Activated CD4-positive, alpha-beta T cell treated with anti-CD3 and anti-CD28 coated beads, Interleukin-2, amount 10 ng/mL, durations not matched to agents 7 days and 5 days (primary cell): ENCODE measurements around the gene USPL1. TPM values are rescaled to one million over a fixed set of nuclear protein-coding genes. Genes with fewer than 3 reads are reported as not detected.
"Not testable (repeated sequence)": the region's sequence is repeated elsewhere in the genome, so short reads cannot be mapped to it uniquely, and the experiment has no call there.

Experiments
- CTCF ChIA-PET: fragments of 350-600 bp; sonication (Branson Sonifier 250); formaldehyde crosslinking; loops from one replicate; lab custom pipeline; 2021; ENCODE audit warnings: antibody characterized with exemption; lab: Charles Lee
- POLR2A ChIA-PET: fragments of 350-600 bp; sonication (Branson Sonifier 250); formaldehyde crosslinking; loops from one replicate; lab custom pipeline; 2021; ENCODE audit warnings: antibody characterized with exemption; lab: Charles Lee
- DNase-seq: peaks from one replicate; pipeline ENCODE4 v3.0.0-alpha.2; 2020
- H3K27ac Mint-ChIP-seq: one replicate; pipeline ENCODE4 v1.8.0; 2021; ENCODE audit warnings: mild to moderate bottlenecking, moderate library complexity, mixed read lengths
- H3K27me3 Mint-ChIP-seq: one replicate; pipeline ENCODE4 v1.8.0; 2021; ENCODE audit warnings: mixed read lengths
- H3K36me3 Mint-ChIP-seq: one replicate; pipeline ENCODE4 v1.8.0; 2021; ENCODE audit warnings: low read depth, mixed read lengths
- H3K4me1 Mint-ChIP-seq: one replicate; pipeline ENCODE4 v1.8.0; 2021; ENCODE audit warnings: mixed read lengths
- H3K4me3 Mint-ChIP-seq: one replicate; pipeline ENCODE4 v1.8.0; 2021; ENCODE audit warnings: mild to moderate bottlenecking, moderate library complexity, mixed read lengths
- H3K9me3 Mint-ChIP-seq: one replicate; pipeline ENCODE4 v1.8.0; 2021; ENCODE audit warnings: mixed read lengths
- total RNA-seq, 2 experiments: library from RNA; stranded (reverse); gene quantifications; one replicate each; pipeline ENCODE4 v1.2.3, GENCODE V29; 2021

The USPL1 gene
- total RNA-seq, 2 experiments from 2014 or later = 18.8 to 19.7 TPM

- no peak overlapping the region for H3K27ac Mint-ChIP-seq
- POLR2A ChIA-PET = no interaction called here
Measured at GRCh38 chr13:30587739-30588138, 30.0 kb upstream of the USPL1 start.

GRCh38 chr13:30593001-30593400 is 24.7 kb upstream of the USPL1 start:
- Mint-ChIP-seq H3K27me3 (peaks cover 13% of the 10 kb centered on the region), H3K4me1 (no peaks in the 10 kb centered on the region), H3K27ac (no peak overlapping the region), H3K9me3 (no peaks in the 10 kb centered on the region), H3K36me3 (no peaks in the 10 kb centered on the region), H3K4me3 (no peak overlapping the region)
- CTCF ChIA-PET = no interaction called here
- DNase-seq = no peak
- POLR2A ChIA-PET = no interaction called here

More at GRCh38 chr13:30587739-30588138, 30.0 kb upstream of the USPL1 start:
- peaks cover 7% of the 10 kb centered on the region for H3K27me3 Mint-ChIP-seq
- H3K36me3 Mint-ChIP-seq = no peaks in the 10 kb centered on the region
- H3K9me3 Mint-ChIP-seq = no peaks in the 10 kb centered on the region
- H3K4me3 Mint-ChIP-seq = no peak overlapping the region
- no peak for DNase-seq
- CTCF ChIA-PET = no interaction called here
- H3K4me1 Mint-ChIP-seq = no peaks in the 10 kb centered on the region

GRCh38 chr13:30600496-30600895 is 17.2 kb upstream of the USPL1 start:
- Mint-ChIP-seq H3K27ac (no peak overlapping the region), H3K9me3 (no peaks in the 10 kb centered on the region), H3K4me1 (no peaks in the 10 kb centered on the region), H3K4me3 (no peak overlapping the region), H3K36me3 (no peaks in the 10 kb centered on the region), H3K27me3 (peaks cover 5% of the 10 kb centered on the region)
- ChIA-PET CTCF (interaction anchor here (1.0 kb wide), 1 partner anchor 202 kb away, joined by 3 read pairs; no protein-coding TSS in a partner anchor), POLR2A (no interaction called here)
- no peak for DNase-seq

GRCh38 chr13:30601836-30602235 is 15.9 kb upstream of the USPL1 start:
- H3K27me3 Mint-ChIP-seq = peaks cover 5% of the 10 kb centered on the region
- H3K4me3 Mint-ChIP-seq = no peak overlapping the region
- H3K9me3 Mint-ChIP-seq = no peaks in the 10 kb centered on the region
- H3K4me1 Mint-ChIP-seq = no peaks in the 10 kb centered on the region
- no peak overlapping the region for H3K27ac Mint-ChIP-seq
- no peaks in the 10 kb centered on the region for H3K36me3 Mint-ChIP-seq
- CTCF ChIA-PET = no interaction called here
- DNase-seq = no peak
- POLR2A ChIA-PET = no interaction called here

- CTCF ChIA-PET = interaction anchor here (1.3 kb wide), 1 partner anchor 28 kb away, joined by 4 read pairs; no protein-coding TSS in a partner anchor
- Mint-ChIP-seq H3K27me3 (peaks cover 5% of the 10 kb centered on the region), H3K4me3 (no peak overlapping the region), H3K36me3 (peaks cover 9% of the 10 kb centered on the region), H3K4me1 (peaks cover 24% of the 10 kb centered on the region), H3K27ac (no peak overlapping the region), H3K9me3 (no peaks in the 10 kb centered on the region)
- POLR2A ChIA-PET = no interaction called here
- no peak for DNase-seq
Measured at GRCh38 chr13:30605052-30605451, 12.7 kb upstream of the USPL1 start.

- POLR2A ChIA-PET, DNase-seq, H3K9me3 Mint-ChIP-seq, H3K27ac Mint-ChIP-seq, H3K4me3 Mint-ChIP-seq, H3K27me3 Mint-ChIP-seq: not testable (repeated sequence)
- H3K4me1 Mint-ChIP-seq = peaks cover 29% of the 10 kb centered on the region
- CTCF ChIA-PET = interaction anchor here (1.2 to 1.6 kb wide), 2 partner anchors 10 to 195 kb away, joined by 3 to 5 read pairs; partner anchors contain the start of gene USPL1
- H3K36me3 Mint-ChIP-seq = peaks cover 14% of the 10 kb centered on the region
Measured at GRCh38 chr13:30607186-30607585, 10.5 kb upstream of the USPL1 start.

GRCh38 chr13:30607908-30608307 is 9.8 kb upstream of the USPL1 start:
- Mint-ChIP-seq H3K9me3 (no peaks in the 10 kb centered on the region), H3K27ac (no peak overlapping the region), H3K4me3 (no peak overlapping the region), H3K4me1 (peaks cover 29% of the 10 kb centered on the region), H3K36me3 (peaks cover 14% of the 10 kb centered on the region), H3K27me3 (peaks cover 5% of the 10 kb centered on the region)
- ChIA-PET POLR2A (no interaction called here), CTCF (interaction anchor here (1.1 to 1.6 kb wide), 3 partner anchors 9 to 195 kb away, joined by 3 to 5 read pairs (median 5); no protein-coding TSS in a partner anchor)
- DNase-seq = peak; percentile 83

GRCh38 chr13:30608364-30608763 is 9.4 kb upstream of the USPL1 start:
- CTCF ChIA-PET = interaction anchor here (1.1 to 1.6 kb wide), 3 partner anchors 9 to 194 kb away, joined by 3 to 5 read pairs (median 5); no protein-coding TSS in a partner anchor
- no peak overlapping the region for H3K27ac Mint-ChIP-seq

GRCh38 chr13:30610311-30610710 is 7.4 kb upstream of the USPL1 start:
- ChIA-PET CTCF (interaction anchor here (0.5 to 0.9 kb wide), 2 partner anchors 162 to 474 kb away, joined by 3 to 4 read pairs; no protein-coding TSS in a partner anchor), POLR2A (no interaction called here)
- DNase-seq = no peak
- peaks cover 19% of the 10 kb centered on the region for H3K36me3 Mint-ChIP-seq
- H3K9me3 Mint-ChIP-seq = no peaks in the 10 kb centered on the region
- no peak overlapping the region for H3K4me3 Mint-ChIP-seq
- H3K27ac Mint-ChIP-seq = no peak overlapping the region
- H3K4me1 Mint-ChIP-seq = peaks cover 40% of the 10 kb centered on the region
- H3K27me3 Mint-ChIP-seq = peaks cover 1% of the 10 kb centered on the region

More at GRCh38 chr13:30608364-30608763, 9.4 kb upstream of the USPL1 start:
- no peak for DNase-seq
- Mint-ChIP-seq H3K4me3 (no peak overlapping the region), H3K27me3 (peaks cover 5% of the 10 kb centered on the region), H3K9me3 (no peaks in the 10 kb centered on the region), H3K36me3 (peaks cover 14% of the 10 kb centered on the region), H3K4me1 (peaks cover 29% of the 10 kb centered on the region)
- POLR2A ChIA-PET = no interaction called here

- ChIA-PET CTCF (interaction anchor here (0.9 to 2.0 kb wide), 3 partner anchors 11 to 54 kb away, joined by 4 to 5 read pairs (median 4); no protein-coding TSS in a partner anchor), POLR2A (interaction anchor here (0.6 to 0.7 kb wide), 2 partner anchors 10 to 535 kb away, joined by 4 to 11 read pairs; no protein-coding TSS in a partner anchor)
- Mint-ChIP-seq H3K4me3 (no peak overlapping the region), H3K4me1 (peaks cover 17% of the 10 kb centered on the region), H3K27me3 (no peaks in the 10 kb centered on the region), H3K27ac (no peak overlapping the region), H3K9me3 (no peaks in the 10 kb centered on the region), H3K36me3 (peaks cover 9% of the 10 kb centered on the region)
- DNase-seq = no peak
Measured at GRCh38 chr13:30615481-30615865, 2.2 kb upstream of the USPL1 start.

GRCh38 chr13:30615866-30616541 is 1.7 kb upstream of the USPL1 start:
- ChIA-PET CTCF (interaction anchor here (0.8 to 2.0 kb wide), 4 partner anchors 12 to 501 kb away, joined by 3 to 5 read pairs (median 4); no protein-coding TSS in a partner anchor), POLR2A (interaction anchor here (1.0 kb wide), 1 partner anchor 151 kb away, joined by 3 read pairs; no protein-coding TSS in a partner anchor)
- H3K4me1 Mint-ChIP-seq = peaks cover 17% of the 10 kb centered on the region
- H3K36me3 Mint-ChIP-seq = peaks cover 10% of the 10 kb centered on the region
- H3K27me3 Mint-ChIP-seq = no peaks in the 10 kb centered on the region
- H3K9me3 Mint-ChIP-seq = no peaks in the 10 kb centered on the region
- H3K4me3 Mint-ChIP-seq = no peak overlapping the region
- H3K27ac Mint-ChIP-seq = no peak overlapping the region
- peak; percentile 39 for DNase-seq

GRCh38 chr13:30616927-30617314 is 799 bp upstream of the USPL1 start:
- Mint-ChIP-seq H3K27me3 (no peaks in the 10 kb centered on the region), H3K36me3 (peaks cover 14% of the 10 kb centered on the region)
- CTCF ChIA-PET = interaction anchor here (0.8 to 2.0 kb wide), 5 partner anchors 9 to 764 kb away, joined by 3 to 5 read pairs (median 3); no protein-coding TSS in a partner anchor

More at GRCh38 chr13:30616927-30617314, 799 bp upstream of the USPL1 start:
- peak; percentile 68 for DNase-seq
- POLR2A ChIA-PET = interaction anchor here (0.5 to 1.0 kb wide), 4 partner anchors 11 to 310 kb away, joined by 3 to 5 read pairs (median 3); partner anchors contain the start of gene KATNAL1
- Mint-ChIP-seq H3K9me3 (no peaks in the 10 kb centered on the region), H3K4me3 (no peak overlapping the region), H3K4me1 (peaks cover 20% of the 10 kb centered on the region), H3K27ac (no peak overlapping the region)
